DND-41 (cell line): Measurements from ENCODE around the gene PMEPA1.

ENCODE experiments used
- CTCF ChIP-seq: IDR thresholded peaks from 2 replicates; pipeline ENCODE4 v1.5.1; 2012; ENCODE audit warnings: borderline replicate concordance, low read length, moderate library complexity, mild to moderate bottlenecking; ENCODE audit not compliant: poor library complexity, severe bottlenecking; ENCODE audit errors: extremely low read depth
- EZH2 ChIP-seq: IDR thresholded peaks from 3 replicates; pipeline ENCODE4 v1.6.1; 2012; ENCODE audit warnings: borderline replicate concordance, low read depth, mild to moderate bottlenecking, moderate library complexity, low read length, inconsistent platforms; ENCODE audit not compliant: severe bottlenecking

- no peak for TF ChIP-seq CTCF
- TF ChIP-seq EZH2 = no peak
These were observed 41.7 kb downstream of the PMEPA1 start for GRCh38 chr20:57667924-57668782.
